ENCODE measurements around the gene B3GAT1.
"Not testable (repeated sequence)": the region's sequence is repeated elsewhere in the genome, so short reads cannot be mapped to it uniquely, and the experiment has no call there.

Gene B3GAT1

DNA sequence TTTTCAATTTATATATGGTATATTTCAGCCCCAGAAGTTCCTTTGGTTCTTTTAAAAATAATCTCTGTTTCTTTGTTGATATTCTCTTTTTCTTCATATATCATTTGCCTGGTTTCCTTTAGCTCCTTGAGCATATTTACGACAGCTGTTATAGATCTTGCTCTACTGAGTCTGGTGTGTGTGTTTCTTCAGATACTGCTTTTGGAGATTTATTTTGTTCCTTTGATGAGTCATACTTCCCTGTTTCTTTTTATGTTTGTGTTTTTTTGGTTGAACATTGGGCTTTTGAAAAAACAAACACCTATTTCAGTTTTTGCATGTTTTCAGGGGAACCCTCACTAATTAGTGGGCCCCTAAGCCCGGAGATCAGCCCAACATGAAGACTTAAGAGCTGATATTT lies 56.9 kb downstream of the B3GAT1 start:
- DNase-seq (ENCODE audit: low read depth) = no peak

DNA sequence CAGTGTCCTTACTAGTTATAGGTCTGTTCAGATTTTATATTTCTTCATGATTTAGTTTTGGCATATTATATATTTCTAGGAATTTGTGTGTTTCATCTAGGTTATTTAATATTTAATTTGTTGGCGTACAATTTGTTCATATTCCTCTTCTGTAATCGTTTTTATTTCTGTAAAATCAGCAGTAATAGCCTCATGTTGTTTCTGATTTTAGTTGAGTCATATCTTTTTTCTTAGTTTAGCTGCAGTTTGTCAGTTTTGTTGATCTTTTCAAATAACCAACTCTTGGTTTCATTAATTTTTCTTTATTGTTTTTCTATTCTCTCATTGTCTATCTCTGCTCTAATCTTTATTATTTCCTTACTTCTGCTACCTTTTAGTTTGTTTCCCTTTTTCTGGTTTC lies 59.9 kb downstream of the B3GAT1 start:
- DNase-seq (ENCODE audit: low read depth) = no peak

DNA sequence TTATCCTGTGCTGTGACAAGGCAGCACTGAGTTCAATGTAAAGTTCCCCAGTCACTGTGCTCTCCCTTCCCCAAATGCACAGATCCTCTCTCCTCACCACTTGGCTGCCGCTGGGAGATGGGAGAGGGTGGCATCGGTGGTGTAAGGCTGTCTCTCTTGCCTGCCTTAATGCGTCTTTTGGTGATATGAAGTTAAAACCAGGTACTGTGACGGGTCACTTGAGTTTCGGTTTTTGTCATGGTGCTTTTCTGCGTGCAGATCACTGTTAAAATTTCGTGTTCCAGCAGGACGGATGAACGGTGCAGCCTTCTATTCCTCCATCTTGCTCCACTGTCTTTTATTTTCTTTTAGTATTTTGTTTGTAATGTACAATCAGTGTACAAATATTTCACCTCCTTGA lies 61.7 kb downstream of the B3GAT1 start:
- no peak for DNase-seq (ENCODE audit: low read depth)

DNA sequence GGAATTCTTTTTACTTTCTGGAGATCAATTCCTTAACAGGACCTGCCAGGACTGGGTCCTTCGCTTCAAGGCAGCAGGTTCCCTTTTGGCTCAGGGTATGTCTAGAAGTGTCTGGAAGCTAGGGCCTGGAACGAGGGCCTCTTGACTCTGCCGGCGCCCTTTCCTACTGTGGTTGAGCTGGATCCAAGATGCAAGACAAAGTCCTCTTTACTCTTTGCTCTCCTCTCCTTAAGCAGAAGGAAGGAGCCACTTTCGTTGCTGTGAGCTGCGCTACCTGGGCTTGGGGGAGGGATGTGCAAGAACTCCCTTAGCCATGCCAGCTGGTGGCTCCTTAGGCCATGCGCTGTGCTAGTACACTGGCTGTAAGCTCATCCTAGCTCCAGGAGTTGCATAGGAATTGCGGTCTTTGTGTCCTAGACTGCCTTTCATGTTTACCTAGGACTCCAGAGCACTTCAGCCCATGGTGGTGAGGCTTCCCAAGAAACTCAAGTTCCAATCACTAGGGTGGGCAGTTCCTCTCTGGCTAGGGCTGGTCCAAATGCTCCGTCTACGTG lies 62.2 kb downstream of the B3GAT1 start:
- DNase-seq (ENCODE audit: low read depth) = no peak

DNA sequence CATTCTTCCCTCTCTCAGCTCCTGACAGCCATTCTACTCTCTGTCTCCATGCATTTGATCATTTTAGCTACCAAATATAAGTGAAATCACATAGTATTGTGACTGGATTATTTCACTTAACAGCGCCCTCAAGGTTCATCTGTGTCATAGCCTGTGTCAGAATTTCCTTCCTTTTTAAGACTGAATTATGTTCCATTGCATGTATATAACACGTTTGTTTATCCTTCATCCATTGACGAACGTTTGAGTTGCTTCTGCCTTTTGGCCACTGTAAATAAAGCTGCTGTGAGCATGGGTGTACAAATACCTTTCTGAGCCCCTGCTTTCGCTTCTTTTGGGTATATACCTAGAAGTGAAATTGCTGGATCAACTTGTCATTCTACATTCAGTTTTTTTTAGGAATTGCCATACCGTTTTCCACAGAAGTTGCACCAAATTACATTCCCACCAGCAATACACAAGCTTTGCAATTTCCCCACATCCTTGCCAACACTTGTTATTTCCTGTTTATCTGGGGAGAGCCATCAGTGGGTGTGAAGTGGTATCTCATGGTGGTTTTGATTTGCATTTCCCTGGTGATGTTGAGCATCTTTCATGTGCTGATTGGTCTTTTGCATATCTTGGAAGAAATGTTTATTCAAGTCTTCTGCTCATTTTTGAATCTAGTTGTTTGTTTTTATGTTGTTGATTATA lies 62.8 kb downstream of the B3GAT1 start:
- no peak for DNase-seq (ENCODE audit: low read depth)

DNA sequence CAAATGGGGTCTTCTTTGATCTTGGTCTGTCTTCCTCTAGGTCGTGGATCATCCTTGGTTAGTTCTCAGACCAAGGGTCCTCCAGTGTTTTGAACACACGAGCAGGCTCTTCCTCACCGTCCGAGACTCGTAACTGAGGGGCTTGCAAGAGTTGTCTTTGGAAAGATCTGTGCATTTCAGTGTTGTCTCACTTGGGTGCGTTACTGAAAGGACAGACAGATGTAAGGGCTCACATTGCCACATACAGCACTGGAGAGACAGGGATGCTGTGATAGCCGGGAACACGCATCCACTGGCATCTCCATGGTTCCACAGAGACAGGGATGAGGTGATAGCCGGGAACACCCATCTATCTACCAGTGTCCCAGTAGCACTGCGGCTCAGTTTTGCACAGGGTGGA lies 64.6 kb downstream of the B3GAT1 start:
- no peak for DNase-seq (ENCODE audit: low read depth)

DNA sequence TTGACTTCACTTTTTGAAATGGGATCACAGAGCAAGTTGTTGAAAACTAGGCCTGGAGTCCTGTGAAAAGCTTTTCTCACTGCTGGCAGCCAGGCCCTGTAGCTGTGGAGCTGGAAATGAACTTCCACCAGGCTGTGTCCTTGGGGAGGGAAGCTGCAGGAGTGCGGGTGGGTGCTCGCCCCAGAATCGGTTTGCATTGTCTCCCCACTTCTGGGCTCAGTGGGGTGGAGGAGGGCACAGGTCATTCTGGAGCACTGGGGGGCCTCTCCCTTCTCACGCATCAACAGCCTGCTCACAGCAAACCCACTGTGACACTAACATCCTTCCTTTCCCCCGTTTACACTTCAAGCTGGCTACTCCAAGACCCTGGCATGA lies 65.1 kb downstream of the B3GAT1 start:
- no peak for DNase-seq (ENCODE audit: low read depth)

DNA sequence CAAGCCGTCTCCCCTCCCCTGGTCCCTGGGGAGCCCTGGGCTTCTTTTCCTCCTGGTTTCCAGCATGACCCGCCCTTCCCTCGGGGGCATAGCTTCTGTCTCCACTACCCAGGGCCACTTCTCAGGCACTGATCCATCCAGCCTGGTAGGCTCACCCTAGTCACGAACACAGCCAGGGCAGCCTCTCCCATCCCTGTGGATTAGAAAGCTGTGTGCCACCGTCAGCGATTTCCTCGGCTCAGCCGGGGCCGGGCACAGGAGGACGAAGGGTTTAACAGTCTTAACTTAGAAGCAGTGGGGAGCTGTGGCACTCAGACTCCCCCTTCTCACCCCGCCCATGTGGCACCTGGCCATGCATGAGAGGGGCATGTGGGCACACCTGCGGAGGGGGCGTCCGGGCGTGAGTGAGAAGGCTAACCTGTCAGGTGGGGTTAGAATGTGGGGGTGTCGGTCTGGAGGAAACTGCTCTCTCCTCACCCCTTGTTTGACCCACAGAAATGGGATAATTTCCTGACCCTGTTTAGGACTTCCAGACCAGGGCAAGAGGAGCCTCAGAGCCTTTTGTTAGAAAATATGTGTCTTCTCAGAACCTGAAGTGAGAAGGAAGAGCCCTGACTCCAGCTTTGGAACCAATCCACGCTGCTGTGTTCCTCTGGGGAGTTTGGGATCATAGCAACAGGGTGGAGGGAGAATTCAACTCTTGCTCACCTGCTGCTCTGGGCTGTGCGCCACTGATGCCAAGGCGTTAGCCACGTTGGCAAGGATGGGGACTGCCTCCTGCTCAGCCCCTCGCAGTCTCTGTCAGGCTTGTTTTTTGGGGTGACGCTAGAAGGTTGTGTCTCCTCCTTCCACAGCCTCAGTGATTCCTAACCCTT lies 65.7 kb downstream of the B3GAT1 start:
- DNase-seq (ENCODE audit: low read depth) = no peak

DNA sequence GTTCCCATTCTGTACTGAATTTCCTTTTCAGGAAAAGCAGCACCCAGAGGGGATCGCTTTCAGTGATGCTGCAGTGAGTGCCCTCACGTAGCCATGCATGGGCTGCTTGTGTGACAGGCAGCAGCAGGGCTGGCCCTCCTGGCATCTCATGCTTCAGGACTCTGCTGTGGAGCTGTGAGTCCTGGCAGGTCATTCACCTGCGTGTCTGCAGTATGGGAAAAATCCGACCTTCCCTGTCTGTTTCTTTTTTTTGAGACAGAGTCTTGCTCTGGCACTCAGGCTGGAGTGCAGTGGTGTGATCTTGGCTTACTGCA lies 66.8 kb downstream of the B3GAT1 start:
- DNase-seq (ENCODE audit: low read depth) = no peak

DNA sequence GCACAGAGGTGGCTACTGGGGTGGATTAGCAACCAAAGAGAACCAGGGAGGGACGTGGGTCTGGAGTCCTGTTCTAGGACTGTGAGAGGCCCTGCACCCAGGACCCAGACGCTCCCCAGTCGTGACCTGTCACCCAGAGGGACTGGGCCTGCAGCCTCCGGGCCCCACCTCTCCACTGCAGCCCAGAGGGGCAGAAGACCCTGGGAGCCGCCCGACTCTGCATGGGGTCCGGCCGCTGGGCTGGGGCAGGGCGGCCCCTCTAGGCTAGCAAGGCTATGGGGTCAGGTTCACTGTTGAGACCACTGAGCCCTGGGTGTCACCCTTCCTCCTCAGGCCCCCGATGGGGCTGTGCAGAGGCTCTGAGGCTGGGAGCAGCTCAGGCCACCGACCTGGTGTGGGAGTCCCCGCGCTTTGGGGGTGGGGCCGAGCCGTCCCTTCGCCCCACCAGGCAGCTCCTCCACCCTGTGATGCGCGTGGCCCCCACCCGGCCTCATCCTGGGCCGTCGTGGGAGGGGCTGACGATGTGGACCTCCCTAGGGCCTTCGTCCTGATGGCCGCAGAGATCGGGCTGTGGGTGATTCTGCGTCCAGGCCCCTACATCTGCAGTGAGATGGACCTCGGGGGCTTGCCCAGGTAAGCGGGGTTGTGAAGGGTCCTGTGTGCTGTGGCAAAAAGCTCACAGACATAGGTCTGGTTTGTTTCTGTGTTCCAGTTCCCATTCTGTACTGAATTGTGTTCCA lies 67.4 kb downstream of the B3GAT1 start:
- not testable (repeated sequence) for DNase-seq (ENCODE audit: low read depth)

DNA sequence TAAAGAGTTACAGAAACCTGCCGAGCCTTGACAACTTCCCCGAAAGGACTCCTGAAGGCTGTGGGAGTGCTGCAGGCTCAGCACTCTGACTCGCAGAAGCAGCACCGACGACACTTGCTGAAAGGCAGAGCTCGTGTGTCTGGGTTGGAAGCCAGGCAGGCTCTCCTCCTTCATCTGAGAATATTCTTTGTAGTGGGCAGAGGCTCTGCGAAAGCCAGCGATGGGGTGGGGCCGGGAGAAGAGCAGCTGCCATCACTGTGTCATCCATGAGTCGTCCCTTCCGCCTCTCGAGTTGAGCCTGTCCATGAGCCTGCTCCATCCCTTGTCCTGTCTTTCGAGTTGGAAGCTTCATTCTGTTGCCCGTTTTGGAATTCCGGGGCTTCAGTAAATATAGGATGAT lies 68.4 kb downstream of the B3GAT1 start:
- no peak for DNase-seq (ENCODE audit: low read depth)

DNA sequence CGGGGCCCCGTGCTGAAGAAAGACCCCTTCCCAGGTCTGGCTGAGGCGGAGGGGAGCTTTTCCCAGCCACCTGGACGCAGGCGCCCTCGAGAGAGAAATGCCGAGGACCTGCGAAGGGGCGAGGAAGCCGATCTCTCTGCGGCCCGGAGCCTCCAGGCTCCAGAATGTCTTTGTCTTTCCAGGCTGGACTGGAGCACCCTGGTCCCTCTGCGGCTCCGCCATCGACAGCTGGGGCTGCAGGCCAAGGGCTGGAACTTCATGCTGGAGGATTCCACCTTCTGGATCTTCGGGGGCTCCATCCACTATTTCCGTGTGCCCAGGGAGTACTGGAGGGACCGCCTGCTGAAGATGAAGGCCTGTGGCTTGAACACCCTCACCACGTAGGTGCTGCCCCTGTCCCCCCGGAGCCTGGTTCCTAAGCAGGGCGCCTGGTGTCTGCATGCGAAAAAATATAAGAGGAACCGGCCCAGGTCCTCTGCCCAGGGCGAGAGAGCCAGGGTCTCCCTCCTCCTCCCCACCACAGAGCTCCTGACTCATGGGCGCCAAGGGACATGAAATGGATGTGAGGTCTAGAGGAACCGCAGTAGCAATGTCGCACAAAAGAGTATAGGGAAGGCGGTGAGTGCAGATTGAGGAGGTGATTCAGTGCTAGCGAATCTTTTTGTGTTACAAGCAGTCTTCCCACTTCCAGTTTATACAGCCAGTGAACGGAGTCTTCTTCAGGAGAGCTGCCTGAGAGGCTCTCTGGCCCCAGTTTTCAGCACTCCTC lies 69.3 kb downstream of the B3GAT1 start:
- no peak for DNase-seq (ENCODE audit: low read depth)

DNA sequence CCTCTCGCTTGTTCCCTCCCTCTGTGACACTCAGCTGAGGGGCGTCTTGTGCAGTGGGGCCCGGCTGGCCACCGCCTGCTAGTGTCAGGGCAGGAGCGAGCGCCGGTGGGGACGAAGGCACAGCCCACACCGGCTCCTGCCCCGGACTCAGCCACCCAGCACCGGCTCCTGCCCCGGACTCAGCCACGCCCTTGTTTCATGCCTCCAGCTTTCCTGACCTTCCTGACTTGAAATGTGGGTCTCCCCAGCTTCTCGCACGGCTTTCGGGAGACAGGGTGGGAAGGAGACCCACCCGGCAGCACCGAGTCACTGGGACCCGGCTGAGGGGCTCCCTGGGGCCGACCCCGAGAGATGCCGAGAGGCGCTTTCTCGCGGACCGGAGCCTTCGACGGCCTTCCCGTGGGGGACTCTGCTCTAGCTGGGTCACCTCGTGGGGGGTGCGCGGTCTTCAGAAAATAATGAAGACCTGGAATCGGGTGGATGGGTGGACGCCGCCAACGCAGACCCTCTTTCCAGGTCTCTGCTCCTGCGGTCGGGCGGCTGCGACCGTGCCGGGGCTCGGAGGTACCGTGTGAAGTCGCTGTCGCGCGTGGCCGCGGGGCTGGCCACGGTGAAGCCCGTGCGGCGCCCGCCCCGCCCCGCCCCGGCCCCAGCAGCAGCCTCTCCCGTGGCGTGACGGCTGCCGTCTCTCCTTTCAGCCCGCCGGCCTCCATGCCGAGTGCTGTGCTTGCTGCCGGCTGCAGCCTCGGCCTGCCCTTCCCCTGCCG lies 70.1 kb downstream of the B3GAT1 start:
- DNase-seq (ENCODE audit: low read depth) = no peak

DNA sequence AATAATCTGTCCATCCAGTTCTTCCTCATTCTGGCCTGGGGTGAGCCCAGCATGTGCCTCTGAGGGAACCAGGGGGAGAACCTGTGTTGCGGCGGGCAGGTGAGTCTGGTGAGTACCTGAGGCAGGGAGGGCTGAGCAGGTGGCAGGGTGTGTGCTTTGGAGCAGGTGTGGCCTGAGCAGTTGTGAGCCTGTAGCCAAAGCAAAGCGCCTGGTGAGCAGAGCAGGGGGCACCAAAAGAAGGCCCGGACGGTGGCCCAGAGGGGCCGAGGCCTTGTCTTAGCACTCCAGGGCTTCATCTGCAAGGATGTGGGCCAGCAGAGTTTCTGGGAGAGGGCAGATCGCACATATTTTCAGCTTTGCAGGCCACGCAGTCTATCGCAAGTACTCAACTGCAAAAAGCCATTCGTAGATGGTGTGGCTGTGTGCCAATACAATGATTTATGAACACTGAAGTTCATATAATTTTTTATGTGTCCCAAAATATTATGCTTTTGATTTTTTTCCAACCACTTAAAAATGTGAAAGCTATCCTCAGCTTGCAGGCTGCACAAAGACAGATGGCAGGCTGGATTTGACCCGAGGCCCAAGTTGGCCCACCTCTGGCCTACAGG lies 71.6 kb downstream of the B3GAT1 start:
- DNase-seq (ENCODE audit: low read depth) = no peak

DNA sequence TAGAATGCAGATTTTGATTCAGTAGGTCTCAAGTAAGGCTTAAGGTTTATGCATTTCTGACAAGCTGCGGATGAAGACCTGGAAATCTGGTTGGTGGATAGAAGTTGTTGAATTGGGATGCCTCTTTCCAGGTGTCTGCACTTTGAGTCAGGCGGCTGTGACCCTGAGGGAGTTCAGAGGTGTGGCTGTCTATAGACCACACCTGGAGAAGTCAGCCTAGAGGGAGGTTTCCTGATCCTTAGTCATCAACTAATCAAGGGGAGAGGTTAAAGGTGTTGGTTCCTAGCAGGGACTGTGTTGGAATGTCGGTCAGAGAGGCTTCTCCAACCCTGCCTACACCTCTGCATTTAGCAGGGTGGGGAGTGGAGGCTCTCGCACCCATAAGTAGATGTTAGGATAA lies 72.3 kb downstream of the B3GAT1 start:
- DNase-seq (ENCODE audit: low read depth) = no peak

DNA sequence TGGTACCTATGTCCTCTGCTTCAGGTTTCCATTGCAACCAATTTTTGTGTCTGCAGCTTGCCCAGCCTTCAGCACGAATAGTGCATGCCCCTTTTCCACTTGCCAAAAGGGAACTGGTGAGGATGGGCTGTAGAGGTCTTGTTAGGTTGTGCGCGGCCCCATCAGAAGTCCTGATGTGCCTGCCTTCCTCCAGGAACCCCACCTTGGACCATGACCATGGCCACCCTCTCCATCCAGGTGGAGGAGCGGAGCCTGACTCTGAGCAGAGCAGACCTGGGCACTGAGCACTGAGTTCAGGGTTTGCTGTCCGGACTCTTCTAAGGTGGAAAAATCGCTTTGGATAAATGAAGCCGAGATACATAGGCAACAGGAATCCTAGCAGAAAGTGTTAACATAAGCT lies 73.4 kb downstream of the B3GAT1 start:
- no peak for DNase-seq (ENCODE audit: low read depth)

DNA sequence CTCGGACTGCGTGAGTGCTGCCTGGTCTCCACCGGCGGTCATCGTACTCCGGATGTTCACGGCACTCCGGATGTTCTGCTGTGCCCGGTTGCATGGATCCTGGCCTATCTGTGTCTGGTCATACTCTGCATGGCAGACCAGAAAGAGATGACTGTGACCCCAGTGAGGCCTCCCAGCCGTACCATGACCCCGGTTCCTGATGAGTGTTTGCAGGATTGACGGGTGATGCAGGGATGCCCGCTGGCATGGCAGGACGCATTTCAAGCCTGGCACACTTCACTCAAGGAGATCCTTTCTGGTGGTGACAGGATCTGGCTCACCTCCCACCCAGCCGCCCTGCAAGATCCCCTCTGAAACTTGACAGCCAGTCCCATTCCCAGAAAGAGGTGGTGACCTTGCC lies 74.0 kb downstream of the B3GAT1 start:
- DNase-seq (ENCODE audit: low read depth) = no peak

DNA sequence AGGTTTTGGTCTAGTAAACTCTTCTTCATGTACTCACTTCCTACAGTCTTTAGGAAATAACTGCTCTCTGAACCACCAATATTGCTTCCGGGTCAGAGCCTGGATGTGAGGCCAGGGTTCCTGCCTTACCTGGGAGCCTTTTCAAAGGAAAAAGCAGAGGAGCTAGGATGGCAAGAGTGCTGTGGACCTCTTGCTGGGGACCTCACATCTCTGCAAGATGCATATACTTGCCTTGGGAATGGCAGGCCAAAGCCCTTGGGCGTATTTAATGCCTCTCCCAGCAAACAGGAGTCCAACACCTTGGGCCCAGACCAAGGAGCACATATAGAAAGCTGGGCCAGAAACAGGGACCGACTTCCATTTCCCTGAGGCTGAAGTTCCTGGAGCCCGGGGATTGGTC lies 75.0 kb downstream of the B3GAT1 start:
- DNase-seq (ENCODE audit: low read depth) = no peak

DNA sequence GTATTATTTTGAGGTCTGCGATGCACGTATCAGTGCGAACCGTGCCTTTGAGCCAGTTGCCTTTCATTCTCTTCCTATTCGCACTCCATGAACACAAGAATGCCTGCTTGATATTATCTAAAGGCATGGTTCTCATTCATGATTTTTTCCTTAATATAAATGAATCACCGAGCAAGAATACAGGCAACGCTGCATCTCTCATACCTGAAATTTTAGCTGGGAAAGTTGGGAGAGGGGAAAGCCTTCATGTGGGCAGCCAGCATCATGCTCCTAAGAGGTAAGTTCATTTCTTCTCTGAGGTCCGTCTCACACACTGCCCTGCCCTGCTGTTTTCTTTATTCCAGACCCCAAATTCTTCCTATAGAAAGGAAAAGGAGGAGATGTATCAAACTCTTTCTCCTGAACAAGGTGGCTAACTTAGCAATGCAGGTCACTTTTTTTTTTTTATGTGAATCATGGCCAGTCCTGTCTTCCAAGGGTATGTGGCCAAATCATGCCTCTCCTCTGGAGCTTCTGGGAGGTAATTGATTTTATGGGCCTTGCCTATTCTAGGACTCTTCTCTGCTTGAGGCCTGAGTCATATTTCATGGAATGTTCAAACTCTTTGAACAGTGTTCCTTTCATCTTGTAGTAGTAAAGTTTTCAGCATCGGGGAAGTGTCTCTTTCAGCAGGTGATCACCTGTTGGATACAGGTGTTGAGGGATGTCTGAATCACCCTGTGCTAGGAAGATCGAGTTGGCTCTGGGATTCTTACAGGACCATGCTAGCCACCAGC lies 77.1 kb downstream of the B3GAT1 start:
- DNase-seq (ENCODE audit: low read depth) = no peak

DNA sequence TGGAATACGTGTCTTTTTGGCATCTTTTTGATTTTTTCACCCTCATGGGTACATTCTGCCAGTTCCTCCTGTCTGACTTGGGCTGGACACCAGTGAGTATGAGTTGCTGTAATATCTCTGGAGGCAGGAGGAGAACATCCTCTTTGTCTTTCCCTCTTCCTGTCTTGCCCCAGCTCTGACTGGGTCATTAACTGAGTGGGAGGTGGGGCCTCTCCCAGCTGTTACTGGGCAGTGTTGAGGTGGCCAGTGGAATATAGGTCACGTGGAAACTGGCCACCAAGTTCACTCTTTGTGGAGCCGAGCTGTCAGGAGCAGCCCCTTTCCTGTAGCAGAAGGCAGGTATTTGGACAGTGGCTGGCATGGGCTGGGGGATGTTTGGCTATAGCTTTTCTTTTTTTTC lies 78.1 kb downstream of the B3GAT1 start:
- DNase-seq (ENCODE audit: low read depth) = no peak

Data from activated T-cell treated with anti-CD3 and anti-CD28 coated beads for 48 hours (primary cell).